Activated naive CD4-positive, alpha-beta T cell treated with Interleukin-2 at 50 U/mL for 16 hours (primary cell): ENCODE data around the gene RAB40B.
A peak's percentile ranks its signal among the peaks of the same experiment; 100 is the strongest.
"Not testable (repeated sequence)": the region's sequence is repeated elsewhere in the genome, so short reads cannot be mapped to it uniquely, and the experiment has no call there.

ENCODE experiments used
- DNase-seq: peaks from one replicate; pipeline ENCODE4 v3.0.0-alpha.2; 2020

Gene RAB40B

DNA sequence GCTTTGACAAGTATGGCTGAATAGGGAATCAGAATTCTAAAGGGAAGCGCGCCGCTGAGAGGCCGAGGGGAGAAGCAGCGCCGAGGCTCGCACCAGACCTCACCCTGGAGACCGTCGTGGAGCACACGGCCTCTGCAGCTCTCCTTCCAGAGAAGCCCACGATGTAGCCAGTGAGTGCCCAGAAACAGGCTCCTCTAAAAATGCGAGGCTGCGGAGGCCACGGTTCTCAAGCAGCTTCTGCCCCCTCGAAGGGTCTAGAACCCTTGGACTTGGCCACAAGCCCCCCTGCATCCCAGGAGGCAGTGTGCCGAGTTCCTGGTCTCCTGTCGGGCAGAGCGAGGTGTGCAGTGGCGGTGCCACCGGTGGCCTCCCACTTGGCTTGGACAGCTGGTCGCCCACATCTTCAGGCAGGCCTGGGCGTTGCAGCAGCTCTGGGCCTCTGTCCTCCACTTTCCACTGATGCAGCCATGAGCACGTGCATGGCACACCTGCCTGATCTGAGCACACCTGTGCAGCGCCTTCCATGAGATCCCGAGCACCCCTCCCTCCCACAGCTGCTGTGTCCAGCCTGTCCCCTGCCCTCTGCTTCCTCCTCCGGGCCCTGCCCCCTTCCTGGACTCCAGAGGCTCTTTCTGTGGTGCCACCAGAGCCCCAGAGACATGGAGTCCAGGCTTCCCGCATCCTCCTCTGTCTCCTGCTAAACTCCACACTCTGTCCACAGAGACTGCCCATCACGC lies 31.4 kb downstream of the RAB40B start:
- DNase-seq = no peak

DNA sequence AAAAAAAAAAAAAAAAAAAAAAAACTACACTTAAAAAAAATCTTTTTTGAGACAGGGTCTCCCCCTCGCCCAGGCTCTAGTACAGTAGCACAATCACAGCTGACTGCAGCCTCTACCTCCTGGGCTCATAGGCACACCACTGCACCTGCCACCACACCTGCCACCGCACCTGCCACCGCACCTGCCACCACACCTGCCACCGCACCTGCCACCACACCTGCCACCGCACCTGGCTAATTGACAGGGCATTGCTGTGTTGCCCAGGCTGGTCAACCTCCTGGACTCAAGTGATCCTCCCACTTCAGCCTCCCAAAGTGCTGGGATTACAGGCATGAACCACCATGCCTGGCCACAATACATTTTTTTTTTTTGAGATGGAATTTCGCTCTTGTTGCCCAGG lies 32.6 kb downstream of the RAB40B start:
- no peak for DNase-seq

DNA sequence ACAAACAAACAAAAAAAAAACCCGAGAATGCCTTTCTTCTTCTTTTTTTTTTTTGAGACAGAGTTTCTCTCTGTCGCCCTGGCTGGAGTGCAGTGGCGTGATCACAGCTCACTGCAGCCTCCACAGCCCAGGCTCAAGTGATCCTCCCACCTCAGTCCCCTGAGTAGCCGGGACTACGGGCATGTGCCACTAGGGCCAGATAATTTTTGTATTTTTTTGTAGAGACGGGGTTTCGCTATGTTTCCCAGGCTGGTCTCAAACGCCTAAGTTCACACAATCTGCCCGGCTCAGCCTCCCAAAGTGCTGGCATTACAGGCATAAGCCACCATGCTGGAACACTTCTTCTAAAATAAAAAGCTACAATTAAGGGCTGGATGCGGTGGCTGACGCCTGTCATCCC lies 33.3 kb downstream of the RAB40B start:
- no peak for DNase-seq

DNA sequence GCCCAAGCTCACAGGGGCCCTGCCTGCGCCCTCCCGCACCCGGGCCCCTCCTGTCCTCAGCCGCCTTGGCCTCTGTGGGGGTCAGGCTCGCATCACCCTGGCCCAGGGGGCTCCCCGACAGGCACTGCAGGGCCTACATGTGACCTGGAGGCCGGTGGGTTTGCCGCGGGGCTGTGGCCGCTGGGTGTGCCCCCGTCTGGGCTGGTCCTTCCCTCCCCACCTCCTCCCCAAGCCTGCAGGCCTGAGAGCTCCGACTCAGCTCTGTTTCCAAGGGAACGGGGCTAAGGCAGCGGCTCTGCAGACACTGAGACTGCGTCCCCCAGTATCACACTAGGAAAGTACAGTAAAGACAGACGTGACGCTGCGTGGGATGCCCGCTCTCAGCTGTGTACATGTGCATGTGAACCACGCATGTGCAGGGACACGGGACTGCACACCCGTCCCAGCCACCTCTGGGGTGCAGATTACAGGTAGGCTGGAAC lies 33.8 kb downstream of the RAB40B start:
- DNase-seq = no peak

DNA sequence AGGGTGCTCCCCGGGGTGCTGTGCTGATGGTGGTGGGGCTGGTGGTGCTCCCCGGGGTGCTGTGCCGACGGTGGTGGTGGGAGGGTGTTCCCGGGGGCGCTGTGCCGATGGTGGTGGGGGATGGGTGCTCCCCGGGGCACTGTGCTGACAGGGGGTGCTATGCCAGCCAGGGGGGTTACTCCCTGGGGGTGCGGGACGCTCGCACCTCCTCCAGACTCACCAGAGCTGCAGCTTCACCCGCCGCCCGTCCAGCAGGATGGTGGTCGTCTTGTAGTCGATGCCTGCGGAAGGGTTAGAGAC lies 34.3 kb downstream of the RAB40B start:
- DNase-seq = no peak

DNA sequence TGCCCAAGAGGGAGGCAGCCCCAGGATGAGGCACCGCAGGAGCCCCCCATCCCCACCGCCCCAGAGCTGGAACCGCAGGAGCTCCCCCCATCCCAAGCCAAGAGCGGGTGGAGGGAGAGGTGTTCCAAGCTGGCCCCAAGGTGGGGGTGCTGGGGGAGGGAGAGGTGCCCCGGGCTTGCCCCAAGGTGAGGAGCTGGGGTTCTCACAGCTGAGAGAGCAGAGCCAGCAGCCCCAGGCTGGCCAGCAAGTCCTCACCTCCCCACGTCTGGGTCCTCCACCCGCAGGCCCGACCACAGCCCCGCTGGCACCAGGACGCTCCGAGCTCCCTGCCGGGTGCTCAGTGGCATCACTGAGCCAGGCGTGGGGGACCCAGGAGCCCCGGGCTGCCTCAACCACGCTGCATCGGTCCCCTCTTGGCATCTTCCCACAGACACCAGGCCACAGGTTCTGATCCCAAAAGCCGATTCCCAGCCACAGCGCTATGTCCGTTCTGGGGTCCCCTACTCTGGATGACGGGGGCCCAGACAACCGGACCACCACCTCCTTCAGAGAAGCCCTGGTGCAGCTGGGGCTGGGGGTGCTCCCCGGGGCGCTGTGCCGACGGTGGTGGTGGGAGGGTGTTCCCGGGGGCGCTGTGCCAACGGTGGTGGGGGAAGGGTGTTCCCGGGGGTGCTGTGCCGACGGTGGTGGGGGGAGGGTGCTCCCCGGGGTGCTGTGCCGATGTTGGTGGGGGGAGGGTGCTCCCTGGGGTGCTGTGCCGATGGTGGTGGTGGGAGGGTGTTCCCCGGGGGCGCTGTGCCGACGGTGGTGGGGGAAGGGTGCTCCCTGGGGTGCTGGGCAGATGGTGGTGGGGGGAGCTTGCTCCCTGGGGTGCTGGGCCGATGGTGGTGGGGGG lies 34.9 kb downstream of the RAB40B start:
- DNase-seq = no peak

DNA sequence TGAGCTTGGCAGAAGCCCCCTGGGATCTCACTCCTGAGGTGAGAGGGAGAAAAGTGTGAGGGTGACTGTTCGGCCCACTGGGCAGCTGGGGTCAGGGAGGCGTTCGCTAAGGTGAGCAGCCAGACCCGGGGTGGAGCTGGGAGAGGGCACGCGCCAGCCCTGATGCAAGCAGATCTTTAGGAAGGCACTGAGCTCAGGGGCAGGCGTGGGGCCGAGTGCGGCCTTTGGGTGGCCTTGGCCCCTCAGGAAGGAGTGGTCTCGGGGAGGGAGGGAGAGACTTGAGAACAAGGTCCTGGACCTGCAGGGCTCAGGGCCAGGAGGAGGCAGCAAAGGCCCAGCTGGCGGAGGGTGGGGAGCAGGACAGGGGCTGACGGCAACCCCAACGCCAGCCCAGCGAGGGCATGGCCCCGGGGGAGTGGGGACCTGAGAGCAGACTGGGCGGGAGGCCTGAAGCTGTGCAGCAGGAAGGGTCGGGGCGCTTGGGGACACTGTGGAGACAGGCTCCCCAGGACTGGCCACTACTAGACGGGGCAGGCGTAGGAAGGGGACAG lies 35.7 kb downstream of the RAB40B start:
- DNase-seq = no peak

DNA sequence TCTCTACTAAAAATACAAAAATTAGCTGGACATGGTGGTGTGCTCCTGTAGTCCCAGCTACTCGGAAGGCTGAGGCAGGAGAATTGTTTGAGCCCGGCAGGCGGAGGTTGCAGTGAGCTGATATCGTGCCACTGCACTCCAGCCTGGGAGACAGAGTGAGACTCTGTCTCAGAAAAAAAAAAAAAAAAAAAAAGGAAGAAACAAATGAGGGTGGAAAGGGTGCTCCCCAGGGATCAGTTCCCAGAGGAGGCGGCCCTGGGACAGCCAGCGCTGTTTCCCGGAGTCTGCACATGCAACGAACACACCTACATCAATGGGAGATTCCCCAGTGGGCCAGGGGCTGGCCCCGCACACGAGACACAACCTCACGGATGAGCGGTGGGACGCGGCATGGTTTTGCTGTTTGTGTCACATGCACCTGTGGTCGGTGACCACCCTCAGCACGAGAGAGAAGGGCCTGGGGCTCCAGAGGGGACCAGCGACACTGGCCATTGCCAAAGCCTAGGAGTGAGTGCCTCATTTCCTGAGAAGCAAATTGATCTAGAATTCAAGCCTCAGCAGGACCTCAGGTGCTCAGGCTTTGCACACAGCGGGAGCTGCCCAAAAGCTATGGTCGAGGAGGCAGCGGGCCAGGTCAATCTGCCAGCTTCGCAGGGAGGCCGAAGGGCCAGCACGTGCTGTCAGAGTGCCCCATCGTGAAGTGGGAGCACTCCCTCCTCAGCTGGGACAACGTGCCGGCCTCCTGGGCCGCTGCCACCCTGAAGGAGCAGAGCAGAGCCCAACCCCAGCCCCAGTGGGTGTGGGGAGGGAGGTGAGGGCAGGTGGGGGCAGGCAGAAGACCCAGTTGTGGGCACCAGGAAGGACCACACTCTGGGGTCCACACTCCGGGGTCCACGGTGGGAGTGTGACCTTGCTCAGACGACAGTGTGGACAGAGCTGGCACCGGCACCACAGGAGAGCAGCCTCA lies 36.5 kb downstream of the RAB40B start:
- DNase-seq = no peak

DNA sequence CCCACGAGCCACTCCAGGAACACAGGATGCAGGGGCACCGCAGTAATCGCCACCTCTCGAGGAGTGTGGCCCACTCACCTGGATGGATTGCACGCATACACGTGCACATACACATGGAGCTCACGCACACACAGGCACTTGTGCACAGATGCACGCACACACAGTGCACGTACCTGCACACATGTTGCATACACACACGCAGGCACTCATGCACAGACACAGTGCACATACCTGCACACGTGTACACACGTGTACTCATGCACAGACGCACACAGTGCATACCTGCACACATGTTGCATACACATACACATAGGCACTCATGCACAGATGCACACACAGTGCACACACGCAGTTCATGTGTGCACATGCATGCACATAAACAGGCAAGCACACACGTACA lies 38.6 kb downstream of the RAB40B start:
- no peak for DNase-seq

DNA sequence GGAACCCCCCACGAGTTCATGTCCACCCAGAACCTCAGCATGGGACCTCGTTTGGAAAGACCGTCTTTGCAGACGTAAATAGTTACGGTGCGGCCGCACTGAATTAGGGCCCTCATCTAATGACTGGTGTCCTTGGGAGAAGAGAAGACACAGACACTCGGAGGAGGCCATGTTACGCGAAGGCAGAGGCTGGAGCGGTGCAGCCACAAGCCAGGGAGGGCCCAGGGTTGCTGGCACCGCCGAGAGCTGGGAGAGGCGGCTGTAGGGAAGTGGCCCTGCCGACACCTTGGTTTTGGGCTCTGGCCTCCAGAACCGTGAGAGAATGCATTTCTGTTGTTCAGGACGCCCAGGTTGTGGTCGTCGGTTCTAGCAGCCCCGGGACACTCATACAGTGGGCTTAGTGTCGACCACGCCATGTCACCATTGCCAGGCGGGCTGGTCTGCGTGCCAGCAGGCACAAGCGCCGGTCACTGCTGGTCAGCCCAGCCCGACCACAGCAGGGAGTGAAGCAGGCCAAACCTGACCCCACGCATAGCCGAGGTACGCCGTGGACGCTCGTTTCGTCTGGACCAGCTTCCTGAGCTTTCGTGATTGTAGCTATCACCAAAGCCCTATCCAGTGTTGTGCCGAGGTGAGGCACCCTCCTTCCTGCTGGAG lies 39.6 kb downstream of the RAB40B start:
- DNase-seq = no peak

DNA sequence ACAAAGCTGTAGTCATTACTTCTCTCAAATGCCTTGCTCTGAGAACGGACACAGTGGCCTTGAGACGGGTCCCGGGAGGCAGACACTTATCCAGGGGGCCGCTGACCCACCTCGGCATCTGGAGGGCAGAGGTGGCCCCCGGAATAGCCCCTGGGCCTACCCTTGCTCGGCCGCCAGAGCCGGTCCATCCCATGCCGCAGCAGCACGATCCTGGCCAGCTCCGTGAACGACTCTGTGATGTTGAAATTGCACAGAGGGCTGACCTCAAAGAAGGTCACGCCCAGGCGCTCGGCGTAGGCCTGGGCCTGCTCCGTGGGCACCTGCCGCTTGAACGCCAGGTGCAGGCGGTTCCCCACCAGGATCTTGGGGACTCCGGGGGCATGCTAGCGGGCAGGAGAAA lies 40.2 kb downstream of the RAB40B start:
- no peak for DNase-seq

DNA sequence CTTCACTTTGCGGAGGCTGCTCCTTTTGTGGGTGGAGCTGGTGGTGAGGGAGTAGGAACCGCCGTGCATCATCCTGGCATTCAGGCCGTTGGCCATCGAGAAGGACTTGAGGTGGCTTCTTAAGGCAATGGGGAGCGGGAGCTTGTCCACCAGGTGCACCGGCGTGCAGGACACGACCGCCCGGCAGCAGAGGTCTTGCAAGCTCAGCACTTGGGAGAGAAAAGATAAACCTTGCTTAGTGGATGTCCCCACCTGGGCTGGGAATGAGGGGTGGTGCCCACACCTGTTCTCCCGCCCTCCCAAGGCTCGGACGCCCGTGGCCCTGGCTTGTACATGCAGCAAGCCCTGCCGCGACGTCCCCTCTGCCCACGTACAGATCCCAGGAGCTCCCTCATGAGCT lies 40.6 kb downstream of the RAB40B start:
- DNase-seq = no peak

DNA sequence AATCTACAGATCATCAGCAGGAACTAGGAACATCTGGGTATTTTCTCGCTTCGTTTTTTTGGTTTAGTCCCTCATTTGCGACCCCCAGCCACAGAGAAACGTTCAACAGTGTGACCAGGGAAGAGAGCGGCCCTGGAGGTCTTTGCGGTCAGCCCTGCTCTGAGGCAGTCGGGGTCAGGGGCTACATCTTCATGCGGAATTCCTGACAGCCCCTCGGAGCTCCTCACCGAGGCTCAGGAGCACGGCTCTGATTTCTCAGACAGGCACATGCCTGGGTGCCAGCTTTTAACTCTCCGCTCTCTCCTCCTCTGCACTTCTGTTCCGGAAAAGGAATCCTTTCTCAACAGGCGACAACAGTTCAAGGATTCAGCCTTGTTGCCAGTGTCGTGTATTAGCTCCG lies 42.2 kb downstream of the RAB40B start:
- no peak for DNase-seq

DNA sequence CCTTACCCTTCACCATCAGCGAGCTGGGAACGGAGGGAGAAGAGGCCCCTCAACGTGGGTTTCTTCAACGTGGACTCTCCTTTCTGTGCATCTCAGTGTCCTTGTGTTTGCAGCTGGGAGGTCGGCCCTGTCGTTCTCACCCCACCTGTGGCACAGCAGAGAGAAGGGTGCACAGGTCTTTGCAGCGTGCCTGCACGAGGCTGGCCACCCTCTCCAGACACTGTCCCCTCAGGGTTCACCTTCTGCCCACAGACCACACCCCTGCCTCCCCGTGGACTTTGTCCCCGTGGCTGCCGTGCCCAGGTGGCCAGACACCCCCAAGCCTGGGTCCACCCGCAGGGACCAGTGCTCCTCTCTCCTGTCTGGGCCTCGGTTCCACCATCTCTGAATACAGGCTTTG lies 43.0 kb downstream of the RAB40B start:
- DNase-seq = no peak

DNA sequence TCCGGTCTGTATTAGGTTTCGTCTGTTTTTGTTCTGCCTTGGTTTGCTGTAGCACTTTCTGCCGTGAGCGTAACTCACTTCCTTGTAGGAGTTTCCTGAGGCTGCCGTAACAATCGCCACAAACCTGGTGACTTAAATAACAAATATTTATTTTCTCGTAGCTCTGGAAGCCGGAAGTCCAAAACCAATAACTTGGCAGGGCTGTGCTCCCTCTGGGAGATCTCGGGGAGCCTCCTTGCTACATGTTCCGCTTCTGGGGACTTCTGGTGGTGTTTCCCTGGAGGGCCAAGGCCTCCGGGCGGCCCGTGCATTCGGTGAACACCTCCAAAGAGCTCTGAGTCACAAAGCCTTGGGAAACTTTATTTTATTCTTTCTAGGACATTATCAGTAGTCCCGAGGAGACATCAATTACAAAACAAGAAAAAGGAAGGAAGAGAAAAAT lies 43.4 kb downstream of the RAB40B start:
- no peak for DNase-seq

DNA sequence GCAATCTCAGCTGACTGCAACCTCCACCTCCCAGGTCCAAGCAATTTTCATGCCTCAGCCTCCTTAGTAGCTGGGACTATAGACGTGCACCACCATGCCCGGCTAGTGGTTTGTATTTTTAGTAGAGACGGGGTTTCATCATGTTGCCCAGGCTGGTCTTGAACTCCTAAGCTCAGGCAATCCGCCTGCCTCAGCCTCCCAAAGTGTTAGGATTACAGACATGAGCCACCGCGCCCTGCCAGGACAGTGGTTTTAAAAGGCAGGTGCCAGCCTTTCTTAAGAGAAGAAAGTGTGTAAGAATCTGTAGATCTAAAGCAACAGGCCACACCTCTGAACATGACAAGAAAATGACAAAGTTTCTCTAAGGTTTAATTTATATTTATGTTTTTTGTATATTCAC lies 43.9 kb downstream of the RAB40B start:
- DNase-seq = not testable (repeated sequence)

DNA sequence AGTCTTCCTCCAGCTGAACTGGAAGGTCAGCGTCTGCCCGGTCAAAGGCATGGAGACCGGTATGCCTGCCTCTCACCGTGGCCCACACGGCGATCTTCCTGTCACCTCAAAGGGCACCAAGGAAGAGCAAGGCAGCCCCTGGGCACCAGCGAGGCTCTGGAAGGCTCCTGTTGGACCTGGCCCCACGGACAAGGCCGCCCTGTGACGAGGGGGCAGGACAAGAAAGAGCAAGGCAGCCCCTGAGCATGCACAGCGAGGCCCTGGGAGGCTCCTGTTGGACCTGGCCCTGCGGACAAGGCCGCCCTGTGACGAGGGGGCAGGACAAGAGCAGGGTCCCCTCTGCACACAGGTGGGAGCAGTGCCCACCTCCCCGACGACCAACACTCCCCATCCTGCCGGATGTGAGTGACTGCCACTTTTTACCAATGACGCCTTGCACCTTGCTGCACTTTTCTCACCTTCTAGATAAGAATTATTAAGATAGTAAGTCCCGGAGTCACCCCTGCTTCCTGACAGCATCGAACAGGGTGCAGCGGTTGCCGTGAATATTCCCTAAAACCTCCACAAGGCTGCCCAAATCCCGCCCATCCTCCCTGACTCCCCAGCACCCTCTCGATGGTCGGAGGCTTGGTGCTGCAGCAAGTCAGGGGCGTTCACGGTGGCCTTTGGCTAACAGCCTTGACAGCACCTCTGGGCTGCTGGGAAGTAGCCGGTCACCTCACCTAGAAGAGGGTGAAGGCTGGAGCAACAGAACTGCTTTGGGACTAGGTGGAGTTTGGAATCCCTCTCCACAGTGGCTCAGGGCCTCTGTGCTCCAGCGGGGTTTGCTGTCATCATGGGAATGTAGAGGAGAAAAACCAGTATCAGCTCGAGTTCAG lies 44.6 kb downstream of the RAB40B start:
- no peak for DNase-seq

DNA sequence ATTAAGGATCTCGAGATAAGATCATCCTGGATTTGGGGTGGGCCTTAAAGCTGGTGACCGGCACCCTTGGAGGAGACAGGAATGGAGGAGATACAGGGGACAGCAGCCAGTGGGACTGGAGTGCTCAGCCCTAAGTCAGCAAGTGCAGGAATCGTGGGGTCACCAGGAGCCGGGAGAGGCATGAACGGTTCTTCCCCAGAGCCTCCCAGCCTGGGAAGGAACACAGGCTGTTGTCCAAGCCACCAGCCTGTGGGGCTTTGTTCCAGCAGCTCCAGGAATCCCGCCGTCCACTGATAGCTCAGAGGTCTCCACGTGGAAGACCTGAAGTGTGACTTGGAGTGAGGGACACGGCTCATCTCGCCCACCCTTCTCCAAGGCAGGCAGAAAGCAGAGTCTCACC lies 47.8 kb downstream of the RAB40B start:
- no peak for DNase-seq

DNA sequence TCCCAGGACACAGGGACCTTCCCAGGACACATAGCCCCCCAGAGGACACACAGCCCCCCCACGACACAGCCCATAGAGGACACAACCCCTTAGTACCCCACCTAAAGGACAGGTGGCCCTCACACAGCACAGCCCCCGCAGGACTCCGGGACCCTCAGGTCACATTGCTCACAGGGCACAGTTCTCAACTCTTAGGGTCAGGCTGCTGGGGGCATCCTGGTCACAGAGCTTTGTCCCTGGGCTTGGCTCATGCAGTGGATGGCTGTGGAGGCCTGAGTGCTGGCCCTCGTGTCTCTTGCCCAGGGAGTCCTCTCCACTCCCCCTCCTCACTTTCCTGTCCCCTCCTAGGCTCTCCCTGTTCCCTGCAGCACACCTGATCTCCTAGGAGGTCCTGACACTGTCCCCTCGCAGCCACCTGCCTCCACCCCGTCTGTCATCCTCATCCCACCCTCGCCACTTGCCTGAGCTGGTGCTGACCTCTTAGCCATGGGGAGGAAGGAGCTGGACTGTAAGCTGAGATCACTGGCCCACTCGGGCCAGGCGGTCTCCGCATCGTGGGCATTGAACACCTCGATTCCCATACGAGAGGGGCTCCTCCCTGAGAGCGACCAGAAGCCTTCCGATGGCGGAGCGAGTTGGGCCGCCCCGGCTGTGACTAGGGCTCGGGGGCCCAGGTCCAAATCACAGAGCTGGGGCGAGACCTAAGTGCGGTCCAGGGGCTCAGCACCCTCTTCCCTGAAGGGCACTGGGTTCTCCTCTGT lies 48.8 kb downstream of the RAB40B start:
- no peak for DNase-seq

DNA sequence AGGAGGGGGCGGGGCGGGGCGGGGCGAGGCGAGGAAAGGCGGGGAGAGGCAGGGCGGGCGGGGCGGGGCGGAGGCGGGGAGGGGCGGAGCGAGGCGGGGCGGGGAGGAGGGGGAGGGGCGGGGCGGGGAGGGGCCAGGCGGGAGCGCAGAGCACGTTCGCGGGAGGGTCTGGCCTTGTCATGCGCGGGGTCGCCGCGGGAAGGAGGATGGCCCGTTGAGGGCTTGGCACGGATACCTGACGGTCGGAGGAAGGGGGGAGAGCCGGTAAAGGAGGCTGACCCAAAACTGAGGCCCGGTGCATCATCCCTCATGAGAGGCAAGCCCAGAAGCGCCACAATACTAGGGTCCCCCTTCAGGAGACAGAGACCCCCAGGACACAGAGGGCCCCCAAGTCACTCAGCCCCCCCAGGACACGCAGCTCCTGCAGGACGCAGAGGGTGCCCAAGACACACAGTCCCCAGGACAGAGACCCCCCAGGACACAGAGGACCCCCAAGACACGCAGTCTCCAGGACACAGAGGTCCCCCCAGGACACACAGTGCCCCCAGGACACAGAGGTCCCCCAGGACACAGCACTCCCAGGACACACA lies 49.7 kb downstream of the RAB40B start:
- DNase-seq = peak; percentile 48
